ENCODE data around the gene KCNA10.

- TF ChIP-seq FOXK2 (IDR thresholded peaks at IDR 0.05): no peak
- no peak for TF ChIP-seq RCOR1 (conservative IDR thresholded peaks at IDR 0.05; ENCODE audit: low read depth, low read length)
- no peak for TF ChIP-seq REST (IDR thresholded peaks at IDR 0.05; ENCODE audit: low read depth, low read length)
- TF ChIP-seq POLR2A (IDR thresholded peaks at IDR 0.05; ENCODE audit: low read depth, low read length): no peak
- TF ChIP-seq, protein P1, sequence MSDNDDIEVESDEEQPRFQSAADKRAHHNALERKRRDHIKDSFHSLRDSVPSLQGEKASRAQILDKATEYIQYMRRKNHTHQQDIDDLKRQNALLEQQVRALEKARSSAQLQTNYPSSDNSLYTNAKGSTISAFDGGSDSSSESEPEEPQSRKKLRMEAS (IDR thresholded peaks at IDR 0.05; ENCODE audit: low read depth, low read length): no peak
- TF ChIP-seq, protein P2, sequence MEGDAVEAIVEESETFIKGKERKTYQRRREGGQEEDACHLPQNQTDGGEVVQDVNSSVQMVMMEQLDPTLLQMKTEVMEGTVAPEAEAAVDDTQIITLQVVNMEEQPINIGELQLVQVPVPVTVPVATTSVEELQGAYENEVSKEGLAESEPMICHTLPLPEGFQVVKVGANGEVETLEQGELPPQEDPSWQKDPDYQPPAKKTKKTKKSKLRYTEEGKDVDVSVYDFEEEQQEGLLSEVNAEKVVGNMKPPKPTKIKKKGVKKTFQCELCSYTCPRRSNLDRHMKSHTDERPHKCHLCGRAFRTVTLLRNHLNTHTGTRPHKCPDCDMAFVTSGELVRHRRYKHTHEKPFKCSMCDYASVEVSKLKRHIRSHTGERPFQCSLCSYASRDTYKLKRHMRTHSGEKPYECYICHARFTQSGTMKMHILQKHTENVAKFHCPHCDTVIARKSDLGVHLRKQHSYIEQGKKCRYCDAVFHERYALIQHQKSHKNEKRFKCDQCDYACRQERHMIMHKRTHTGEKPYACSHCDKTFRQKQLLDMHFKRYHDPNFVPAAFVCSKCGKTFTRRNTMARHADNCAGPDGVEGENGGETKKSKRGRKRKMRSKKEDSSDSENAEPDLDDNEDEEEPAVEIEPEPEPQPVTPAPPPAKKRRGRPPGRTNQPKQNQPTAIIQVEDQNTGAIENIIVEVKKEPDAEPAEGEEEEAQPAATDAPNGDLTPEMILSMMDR (IDR thresholded peaks at IDR 0.05 in 2 of 3, conservative IDR thresholded peaks at IDR 0.05 in 1 of 3; ENCODE audit: control insufficient read depth in 2 of 3, extremely low read depth in 1 of 3, insufficient read depth in 1 of 3, low read depth in 3 of 3, low read length in 3 of 3): no peak
Observed at GRCh38 chr1:110538075-110538474, 19.1 kb upstream of the KCNA10 start.
